HG02678 (cell line): Measurements from ENCODE around the gene MIB1.
"Not testable (repeated sequence)": the region's sequence is repeated elsewhere in the genome, so short reads cannot be mapped to it uniquely, and the experiment has no call there.

Experiments used
- ATAC-seq: cut with Tn5 transposase; IDR thresholded peaks from one replicate; pipeline ENCODE4 v1.9.1; 2021; ENCODE audit warnings: mild to moderate bottlenecking, moderate library complexity; ENCODE audit not compliant: unreplicated experiment

Gene MIB1

DNA sequence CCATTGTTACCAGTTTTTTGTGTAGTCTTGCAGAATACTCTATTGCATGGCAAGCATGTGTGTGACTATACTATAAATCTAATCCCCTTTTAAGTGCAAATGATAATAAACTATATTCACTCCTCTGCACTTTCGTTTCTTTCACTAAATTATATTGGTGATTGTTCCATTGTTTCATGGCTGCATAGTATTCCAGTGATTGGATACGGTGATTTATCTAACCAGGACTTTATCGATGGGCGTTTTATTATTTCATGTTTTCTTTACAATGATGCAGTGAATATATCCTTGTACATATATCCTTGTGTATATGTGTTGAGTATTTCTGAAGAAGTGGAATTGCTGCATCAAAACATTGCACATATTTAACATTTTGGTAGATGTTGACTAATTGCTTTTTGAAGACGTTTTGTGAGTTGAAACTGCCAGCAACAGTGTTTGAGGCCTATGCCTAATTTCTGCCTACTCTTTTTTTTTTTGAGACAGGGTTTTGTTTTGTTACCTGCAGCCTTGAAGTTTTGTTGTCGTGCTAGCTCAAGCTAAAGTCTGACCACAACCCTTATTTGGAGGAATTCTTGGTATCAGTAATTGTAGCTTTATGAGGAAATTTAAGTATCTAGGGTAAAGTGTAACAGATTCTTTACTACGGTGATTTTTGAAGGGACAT, 2.7 kb downstream of the MIB1 start:
- ATAC-seq: no peak

DNA sequence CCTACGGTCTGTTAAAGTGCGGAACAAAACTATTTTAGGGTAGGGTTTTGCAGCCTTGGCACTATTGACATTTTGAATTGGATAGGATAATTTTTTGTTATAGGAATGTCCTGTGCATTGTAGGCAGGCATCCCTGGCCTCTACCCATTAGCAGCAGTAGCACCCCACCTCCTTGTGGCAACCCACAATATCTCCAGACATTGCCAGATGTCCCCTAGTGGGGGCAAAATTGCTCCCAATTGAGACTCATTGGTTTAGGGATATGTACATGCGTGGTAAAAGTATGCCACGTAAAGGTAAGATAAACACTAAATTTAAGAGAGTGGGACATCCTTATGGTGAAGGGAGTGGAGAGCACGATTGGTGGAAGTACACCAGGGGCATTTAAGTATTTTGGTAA, 4.6 kb downstream of the MIB1 start:
- ATAC-seq: no peak

DNA sequence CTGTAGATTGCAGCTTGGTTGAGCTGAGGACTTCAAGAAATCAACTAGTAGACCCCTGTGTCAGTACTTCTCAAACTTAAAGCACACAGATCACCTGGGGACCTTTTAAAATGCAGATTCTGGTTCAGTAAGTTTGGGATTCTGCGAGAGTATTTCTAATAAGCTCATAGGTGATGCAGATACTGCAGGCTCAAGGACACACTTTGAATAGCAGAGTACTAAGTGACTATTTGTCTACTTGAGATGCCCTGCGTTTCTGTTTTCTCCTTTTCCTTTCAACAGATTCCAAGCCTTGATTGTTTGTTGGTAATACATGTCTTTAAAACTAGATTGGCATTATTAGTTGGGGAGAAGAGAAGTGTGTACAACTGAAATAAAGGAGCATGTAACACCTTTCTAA, 6.7 kb downstream of the MIB1 start:
- no peak for ATAC-seq

DNA sequence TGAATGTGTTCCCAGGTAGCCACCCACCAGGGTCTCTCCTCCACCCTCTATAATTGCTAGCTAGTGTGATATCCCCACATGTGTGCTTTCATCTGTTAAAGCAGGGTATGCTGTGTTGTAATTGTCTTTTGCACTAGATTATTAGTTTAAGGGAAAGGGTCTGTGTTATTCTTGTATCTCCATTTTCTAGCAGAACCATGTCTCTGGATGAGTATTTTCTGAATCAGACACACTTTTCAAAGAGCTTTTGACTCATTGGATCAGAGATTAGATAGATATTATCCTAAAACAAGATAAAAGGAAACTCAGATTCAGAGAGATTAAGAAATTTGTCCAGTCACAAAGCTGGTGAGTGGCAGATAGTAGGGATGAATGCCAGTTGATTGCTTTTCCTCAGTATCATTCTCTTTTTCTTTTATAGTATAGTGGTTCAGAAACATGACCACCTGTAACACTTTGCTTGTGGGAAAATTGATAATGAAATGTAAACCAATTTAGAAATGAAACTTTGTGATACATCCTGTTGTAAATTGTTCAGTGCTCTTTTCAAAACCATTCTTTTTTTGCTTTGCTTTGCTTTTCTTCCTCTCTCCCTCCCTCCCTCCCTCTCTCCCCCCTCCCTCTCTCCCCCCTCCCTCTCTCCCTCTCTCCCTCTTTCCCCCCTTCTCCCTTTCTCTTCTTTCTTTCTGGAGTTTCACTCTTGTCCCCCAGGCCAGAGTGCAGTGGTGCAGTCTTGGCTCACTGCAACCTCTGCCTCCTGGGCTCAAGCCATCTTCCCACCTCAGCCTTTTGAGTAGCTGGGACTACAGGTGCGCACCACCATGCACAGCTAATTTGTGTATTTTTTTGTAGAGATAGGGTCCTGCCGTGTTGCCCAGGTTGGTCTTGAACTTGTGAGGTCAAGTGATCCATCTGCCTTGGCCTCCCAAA, 7.4 kb downstream of the MIB1 start:
- ATAC-seq: no peak

DNA sequence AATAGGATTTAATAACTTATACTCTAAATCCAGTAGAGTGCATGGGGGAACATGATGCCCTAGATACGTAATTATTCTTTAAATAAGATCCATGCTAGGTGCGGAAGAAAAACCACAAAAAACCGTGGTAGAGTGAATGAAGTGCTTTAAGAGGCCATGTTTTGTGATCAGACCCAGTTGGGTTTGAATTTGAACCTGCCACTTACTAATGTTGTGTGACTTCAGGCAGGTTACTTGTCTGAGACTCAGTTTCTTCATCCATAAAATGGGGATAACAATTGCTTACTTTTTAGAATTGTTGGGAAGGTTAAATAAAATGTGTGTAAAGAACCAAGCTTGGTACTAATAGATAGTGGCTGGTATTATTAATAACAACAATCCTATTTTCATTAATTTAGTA, 17.2 kb downstream of the MIB1 start:
- ATAC-seq: no peak

DNA sequence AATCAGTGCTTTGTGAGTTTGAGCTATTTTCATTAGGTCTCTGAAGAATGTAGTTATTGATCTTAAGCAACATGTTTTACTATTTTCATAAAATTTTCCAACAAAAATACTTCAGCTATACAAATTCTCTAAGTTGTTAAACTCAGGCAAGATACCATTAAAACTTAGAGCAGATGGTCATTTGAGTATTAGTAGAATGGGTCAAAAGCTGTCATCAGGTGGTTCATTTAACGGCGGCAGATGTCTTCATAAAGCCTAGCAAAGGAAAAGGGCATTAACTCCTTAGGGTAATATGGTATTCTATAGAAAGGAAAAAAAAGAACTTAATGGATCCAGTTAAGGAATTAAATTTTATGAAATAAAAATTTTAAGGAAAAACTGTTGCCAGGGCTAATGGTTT, 19.2 kb downstream of the MIB1 start:
- ATAC-seq: no peak

DNA sequence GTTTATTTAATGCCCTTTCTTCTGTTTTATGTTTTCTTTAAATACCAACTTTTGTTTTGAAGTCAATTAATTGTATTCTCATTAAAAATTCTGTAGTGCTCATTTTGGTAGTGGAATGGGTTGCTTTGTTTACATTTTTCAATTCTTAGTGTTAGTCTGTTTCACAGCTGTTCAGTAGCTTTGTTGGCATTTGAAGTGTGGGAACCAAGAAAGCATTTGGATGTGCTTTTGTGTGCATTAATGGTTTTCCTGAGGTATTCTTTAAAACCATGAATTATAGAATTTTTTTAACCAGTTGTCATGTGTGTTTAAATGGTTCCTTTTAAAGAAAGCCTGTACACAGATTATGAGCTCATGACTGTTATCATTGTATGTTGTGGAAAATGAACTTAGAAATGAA, 19.7 kb downstream of the MIB1 start:
- no peak for ATAC-seq

DNA sequence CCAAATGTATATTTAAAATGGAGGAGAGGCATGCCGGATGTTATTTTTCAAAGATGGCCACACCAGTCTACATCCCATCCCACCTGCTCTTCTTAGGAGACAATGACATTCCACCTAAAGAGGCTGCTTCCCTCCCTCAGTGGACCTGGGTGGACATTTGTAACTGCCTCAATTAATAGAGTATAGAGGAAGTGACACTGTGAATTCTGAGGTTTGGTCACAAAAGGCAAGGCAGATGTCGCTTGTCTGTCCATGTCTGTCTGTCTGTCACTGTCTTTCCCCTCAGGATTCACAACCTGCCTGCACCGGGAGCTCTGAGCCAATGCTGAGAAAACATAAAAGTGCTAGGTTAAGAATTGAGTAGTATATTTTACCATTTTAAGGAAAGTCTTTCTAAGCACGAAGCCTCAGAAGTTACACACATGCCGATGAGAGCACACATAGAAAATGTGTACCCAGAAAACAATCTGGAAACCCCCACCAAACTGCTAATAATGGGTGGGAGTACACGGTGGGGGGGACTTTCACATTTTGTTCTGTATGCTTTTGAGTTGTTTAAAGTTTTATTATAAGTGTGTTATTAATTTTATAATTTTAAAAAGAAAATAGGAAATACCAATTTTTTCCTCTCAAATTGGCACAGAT, 21.0 kb downstream of the MIB1 start:
- ATAC-seq: no peak

DNA sequence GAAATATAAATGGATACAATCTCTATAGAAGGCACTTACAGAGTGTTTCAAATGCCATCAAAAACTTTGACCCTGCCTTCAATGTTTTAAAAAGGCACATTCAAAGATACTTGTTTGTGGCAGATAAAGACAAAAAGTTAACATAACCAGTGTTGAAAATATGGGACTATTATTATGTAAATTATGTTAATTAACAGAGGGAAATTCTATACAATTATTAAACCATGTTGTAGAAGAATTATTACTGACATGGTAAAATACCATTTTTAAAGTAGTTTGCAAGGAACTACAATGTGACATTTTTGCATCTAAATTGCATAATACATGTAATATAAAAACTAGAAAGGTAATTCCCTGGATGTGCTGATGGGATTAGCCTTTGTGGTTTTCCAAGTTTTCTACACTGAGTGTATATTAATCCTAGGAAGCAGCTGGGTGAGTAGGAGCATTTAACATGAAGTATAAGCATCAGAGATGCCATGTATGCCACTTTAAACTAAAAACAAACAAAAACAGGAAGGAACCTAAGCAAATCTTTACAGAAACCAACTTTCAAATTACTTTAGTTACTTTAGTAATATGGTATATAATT, 21.7 kb downstream of the MIB1 start:
- ATAC-seq: no peak

DNA sequence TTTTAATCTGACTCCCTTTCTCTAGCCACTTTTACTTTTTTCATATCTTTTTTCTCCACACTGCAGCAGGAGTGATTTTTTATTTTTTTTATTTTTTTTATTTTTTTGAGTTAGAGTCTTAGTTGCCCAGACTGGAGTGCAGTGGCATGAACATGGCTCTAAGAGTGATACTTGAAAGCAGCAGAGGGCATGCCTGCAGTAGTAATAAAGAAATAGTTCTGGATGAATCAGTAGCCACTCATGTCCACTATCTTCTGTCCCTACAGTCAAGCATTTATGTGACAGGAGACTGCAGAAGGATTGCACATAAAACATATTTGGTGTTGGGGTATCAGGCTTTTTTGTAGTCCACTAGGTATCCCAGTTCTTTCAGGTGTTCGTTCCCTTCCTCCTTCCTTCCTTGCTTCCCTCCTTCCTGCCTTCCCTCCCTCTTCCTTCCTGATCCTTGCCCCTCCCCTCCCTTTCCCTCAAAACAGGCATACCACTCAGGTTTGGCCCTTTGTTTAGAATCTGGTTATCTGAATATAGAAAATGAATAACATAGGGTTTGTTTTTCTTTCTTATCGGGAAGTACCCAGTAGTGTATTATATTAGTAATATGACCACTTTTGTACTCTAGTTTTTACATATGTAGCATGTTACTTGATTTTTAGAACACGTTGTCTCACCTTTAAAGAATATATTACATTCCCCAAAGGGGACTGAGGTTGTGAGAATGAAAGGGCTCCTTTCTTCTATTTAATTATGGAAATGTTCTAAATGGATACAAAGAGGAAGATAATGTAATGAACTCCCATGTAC, 23.5 kb downstream of the MIB1 start:
- ATAC-seq: no peak

DNA sequence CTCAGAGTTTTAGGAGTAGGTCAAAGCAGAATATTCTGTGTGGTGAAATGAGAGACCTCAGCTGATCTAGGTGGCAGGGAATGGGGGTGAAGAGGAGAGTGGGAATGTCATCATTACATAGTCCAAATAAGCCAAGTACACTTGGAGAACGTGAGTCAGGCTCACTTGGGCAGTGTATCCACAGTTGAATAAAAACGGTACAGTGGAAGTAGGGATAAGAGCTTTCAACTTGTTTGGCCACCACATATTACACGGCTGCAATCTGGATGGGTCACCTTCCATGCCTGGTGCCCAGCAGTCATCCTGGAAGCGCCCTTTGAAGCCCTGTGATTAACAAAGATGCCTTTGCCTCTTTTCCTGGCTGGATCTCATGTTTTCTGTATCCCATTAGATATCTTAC, 28.6 kb downstream of the MIB1 start:
- no peak for ATAC-seq

DNA sequence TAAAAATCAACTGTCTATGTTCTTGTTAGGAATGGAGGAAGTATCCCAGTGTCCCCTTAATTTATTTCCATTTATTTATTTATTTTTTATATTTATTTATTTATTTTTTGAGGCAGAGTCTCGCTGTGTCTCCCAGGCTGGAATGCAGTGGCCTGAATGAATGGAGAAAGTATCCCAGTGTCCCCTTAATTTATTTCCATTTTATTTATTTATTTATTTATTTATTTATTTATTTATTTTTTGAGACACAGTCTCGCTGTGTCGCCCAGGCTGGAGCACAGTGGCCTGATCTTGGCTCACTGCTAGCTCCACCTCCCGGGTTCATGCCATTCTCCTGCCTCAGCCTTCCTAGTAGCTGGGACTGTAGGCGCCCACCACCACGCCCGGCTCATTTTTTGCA, 34.1 kb downstream of the MIB1 start:
- ATAC-seq: no peak

DNA sequence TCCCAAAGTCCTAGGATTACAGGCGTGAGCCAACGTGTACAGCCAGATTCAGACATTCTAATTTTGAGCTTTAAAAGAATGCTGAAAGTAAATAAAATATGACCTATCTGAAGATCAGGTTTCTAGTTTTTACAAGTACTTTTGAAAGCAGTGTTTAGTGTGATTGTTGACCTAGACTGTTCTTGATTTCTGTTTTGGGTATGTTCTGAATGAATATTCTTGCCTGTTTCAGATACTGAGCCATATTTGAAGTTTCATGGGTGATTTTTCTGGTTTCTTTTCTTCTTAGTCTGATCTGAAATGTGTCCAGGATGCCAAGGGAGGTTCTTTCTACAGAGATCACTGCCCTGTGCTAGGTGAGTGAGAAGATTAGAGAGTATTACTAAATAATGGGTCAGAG, 37.2 kb downstream of the MIB1 start:
- peak; percentile 79 for ATAC-seq

DNA sequence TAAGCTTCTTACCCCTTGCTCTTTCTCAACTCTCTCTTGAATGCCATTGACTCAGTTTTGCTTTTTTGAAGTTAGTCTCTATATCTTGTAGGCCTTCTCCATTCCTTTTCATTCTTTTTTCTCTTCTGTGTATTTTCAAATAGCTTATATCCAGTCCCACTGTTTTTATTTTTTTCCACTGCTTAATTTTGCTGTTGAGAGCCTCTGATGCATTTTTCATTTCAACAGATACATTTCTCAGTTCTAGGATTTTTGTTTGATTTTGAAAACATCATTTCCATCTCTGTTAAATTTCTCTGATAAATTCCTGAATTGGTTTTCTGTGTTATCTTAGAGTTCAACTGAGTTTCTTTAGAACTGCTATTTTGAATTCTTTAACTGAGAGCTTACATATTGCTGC, 45.9 kb downstream of the MIB1 start:
- ATAC-seq: no peak

DNA sequence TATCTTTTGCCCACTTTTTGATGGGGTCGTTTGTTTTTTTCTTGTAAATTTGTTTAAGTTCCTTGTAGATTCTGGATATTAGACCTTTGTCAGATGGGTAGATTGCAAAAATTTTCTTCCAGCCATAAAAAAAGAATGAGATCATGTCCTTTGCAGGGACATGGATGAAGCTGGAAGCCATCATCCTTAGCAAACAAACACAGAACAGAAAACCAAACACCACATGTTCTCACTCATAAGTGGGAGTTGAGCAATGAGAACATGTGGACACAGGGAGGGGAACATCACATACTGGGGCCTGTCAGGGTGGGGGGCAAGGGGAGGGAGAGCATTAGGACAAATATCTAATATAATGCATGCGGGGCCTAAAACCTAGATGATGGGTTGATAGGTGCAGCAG, 55.5 kb downstream of the MIB1 start:
- ATAC-seq: not testable (repeated sequence)

DNA sequence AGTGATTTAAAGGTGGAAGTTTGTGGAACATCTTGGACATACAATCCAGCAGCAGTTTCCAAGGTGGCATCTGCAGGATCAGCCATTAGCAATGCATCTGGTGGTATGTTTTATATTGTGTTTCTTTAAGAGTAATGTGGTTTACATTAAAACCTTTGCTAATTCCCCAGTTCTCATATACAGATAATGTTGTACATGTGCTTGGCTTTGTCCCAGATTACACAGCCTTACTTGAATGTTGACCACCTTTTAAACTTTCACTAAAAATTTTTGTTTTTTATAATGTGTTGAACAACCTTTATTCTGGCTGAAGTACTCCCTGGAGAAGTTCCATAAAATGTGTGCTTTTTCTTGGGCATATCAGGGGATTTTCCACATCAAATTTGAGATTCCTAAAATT, 57.5 kb downstream of the MIB1 start:
- no peak for ATAC-seq

DNA sequence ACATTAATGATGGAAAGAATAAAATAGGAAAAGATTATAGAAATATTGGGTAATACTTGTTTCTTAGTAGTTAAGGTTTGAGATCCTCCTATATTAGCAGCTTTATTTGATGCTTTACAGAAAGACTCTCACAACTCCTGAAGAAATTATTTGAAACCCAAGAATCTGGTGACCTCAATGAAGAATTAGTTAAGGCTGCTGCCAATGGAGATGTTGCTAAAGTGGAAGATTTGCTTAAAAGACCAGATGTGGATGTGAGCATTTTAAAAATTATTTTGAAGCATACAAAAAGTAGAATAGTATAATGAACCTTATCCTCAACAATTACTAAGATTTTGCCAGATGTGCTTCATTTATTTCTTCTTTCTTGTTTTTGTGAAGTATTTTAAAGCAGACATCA, 59.1 kb downstream of the MIB1 start:
- ATAC-seq: no peak

DNA sequence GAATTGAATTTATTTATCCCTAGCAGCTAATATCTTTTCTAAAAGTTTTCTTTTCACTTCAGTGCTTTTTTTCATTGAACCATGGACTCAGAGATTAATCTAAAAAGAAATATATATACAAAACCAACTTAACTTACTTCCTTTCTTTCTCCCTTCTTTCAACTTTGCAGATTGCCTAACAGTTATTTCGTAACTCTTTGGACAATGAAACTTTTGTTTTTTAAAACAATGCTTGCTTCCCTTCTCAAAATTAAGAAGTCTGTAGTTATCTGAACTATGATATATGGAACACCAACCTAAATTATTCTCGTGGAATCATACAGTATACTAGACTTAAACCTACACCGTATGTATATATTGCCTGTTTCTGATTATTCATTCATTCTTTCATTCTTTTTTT, 62.9 kb downstream of the MIB1 start:
- no peak for ATAC-seq

DNA sequence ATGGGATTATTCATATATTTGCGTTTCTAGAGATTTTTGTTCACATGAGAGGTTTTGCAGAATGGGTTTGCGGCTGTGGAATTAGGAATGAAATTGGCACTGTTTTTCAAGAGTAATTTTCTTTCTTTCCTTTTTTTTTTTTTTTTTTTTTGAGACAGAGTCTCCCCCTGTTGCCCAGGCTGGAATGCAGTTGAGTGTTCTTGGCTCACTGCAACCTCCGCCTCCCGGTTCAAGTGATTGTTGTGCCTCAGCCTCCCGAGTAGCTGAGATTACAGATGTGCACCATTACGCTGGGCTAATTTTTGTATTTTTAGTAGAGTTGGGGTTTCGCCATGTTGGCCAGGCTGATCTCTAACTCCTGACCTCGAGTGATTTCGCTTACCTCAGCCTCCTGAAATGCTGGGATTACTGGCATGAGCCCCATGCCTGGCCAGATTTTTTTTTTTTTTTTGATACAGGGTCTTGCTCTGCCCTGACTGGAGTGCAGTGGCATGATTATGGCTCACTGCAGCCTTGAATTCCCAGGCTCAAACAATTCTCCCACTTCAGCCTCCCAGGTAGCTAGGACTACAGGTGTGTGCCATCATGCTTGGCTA, 65.3 kb downstream of the MIB1 start:
- ATAC-seq: no peak

DNA sequence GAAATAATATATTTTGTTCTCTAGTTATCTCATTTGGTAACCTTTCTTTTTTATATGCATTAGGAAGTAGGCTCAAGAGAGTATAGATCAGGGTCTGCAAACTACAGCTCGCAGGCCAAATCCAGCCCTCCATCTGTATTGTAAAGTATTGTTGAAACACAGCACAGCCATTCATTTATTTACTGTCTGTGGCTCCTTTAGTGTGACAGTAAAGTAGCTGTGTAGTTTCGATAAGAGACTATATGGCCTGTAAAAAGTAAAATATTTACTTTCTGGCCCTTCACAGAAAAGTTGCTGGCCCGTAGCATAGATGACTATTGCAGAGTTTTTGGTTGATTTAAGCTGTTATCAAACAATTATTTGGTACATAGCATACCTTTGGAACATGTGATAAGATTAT, 67.6 kb downstream of the MIB1 start:
- no peak for ATAC-seq
